HG03354 (cell line): ENCODE measurements around the gene BNIP5.

Experiments used
- ATAC-seq: cut with Tn5 transposase; IDR thresholded peaks from one replicate; pipeline ENCODE4 v1.9.1; 2021; ENCODE audit warnings: mild to moderate bottlenecking; ENCODE audit not compliant: unreplicated experiment, poor library complexity, severe bottlenecking

BNIP5 gene

GRCh38 chr6:36302227-36302976 lies 34.3 kb downstream of the BNIP5 start:
- ATAC-seq = no peak

DNA sequence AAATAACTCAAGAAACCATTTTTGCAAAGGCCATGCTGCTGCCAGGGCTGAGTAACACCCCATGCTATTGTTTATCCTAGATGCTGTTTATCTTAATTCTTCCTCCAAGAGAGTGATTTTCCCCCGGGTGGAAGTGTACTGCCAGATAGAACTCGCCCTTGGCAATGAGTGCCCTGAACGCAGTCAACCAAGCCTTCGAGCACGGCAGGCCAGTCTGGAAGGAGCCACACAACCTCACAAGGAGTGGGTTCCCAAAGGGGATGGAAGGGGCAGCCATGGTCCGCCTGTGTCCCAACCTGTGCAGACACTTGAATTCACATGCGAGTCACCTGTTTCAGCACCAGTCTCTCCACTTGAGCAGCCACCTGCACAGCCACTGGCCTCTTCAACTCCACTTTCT lies 34.9 kb downstream of the BNIP5 start:
- no peak for ATAC-seq

DNA sequence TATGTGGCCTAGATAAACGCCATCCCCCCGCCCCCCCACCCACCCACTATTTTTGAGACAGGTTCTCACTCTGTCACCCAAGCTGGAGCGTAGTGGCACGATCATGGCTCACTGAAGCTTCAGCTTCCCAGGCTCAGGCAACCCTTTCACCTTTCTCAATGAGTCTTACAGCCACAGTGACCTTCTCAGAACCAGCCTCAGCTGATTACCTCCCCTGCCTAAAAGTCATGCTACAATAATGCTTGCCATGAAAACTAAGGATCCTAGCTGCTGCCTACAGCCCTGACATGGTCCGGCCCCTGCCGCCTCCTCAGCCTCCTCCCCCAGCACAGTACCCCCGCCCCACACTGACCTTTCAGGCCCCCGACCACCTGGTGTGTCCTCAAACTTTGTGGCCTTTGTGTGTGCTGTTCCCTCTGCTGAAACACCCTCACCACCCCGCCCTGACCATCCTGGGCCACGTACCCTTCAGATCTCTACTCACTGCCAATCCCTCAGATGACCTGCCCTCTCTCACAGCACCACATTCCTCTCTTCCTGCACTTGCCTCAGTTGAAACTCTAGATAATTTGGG lies 35.5 kb downstream of the BNIP5 start:
- no peak for ATAC-seq

- no peak for ATAC-seq
These were observed 38.7 kb downstream of the BNIP5 start for GRCh38 chr6:36298027-36298426.

DNA sequence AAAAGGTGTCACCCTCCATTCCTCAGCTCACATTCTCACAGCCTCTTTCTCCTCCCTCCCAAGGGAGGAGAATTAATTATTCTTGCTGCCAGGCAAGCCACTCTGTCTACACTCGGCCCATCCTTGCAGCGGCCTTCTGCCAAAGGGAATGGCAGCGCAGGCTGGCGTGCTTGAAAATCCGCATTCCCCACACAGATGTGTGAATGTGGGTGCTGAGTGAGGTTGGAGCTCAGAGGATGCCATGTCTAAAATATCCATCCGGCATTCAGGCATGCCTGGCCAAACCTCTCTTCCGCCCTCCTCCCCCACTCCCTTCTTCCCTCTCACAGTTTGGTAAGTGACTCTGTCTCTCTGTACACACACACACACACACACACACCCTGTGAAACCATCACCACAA lies 39.2 kb downstream of the BNIP5 start:
- no peak for ATAC-seq

GRCh38 chr6:36297051-36297450 lies 39.6 kb downstream of the BNIP5 start:
- ATAC-seq = no peak

- no peak for ATAC-seq
These were observed 40.4 kb downstream of the BNIP5 start for GRCh38 chr6:36296240-36296639.

DNA sequence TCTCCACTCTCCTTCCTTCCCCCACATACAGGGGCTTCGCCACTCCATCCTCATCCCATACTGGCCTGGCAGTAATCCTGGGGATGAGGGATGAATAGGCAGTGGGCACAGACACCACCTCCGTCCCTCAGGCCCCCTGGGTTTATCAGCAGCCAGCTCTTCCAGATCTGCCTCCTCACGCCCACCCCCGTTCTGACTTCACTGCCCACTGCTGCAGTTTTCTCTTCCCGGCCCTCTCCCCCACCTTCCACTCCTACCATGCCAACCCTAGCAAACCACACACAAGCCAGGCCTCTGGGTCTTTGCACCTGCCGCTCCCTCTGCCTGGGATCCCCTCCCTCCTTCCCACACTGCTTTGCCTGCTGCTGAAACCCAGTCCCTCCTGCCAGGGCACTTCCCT lies 44.5 kb downstream of the BNIP5 start:
- ATAC-seq = no peak

DNA sequence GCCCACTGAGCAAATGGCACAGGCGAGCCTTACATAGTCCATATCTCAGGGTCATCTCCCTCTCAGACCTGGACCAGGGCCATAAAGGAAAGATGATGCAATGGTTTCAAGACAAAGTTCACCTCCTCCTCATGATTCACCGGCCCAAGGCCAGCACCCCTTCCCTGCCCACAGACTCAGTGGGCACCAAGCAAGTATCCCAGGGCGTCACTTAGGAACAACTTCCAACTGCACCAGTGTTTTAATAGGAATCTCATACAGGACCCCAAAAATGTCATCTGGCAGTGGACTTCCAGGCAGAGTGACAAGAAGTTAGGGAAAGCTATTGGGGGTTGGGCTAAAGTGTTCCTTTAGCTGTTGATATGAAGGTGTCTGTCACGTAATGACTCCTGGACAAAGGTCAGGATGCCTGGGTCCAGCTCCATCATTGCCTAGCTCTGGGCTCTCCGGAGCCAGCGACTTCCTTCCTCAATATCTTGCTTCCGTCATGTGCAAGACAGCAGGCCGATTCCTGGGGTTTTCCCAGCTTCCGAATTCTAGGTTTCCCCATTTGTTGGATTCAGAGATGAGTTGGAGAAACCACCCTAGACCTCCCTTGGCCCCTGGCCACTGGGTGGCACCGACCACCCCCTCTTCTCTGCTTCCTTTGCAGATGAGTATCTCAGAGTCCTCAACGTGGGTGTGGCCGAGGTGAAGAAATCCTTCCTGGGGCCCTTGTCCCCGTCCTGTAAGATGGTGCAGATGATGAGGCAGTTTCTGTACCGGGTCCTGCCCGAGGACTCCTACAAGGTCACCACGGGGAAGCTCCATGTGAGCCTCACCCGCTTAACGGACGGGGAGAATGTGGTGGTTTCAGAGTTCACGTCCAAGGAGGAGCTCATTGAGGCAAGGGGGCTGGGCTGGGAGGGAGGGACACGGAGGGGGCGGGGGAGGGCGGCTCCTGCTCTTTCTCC lies 45.7 kb downstream of the BNIP5 start:
- no peak for ATAC-seq

DNA sequence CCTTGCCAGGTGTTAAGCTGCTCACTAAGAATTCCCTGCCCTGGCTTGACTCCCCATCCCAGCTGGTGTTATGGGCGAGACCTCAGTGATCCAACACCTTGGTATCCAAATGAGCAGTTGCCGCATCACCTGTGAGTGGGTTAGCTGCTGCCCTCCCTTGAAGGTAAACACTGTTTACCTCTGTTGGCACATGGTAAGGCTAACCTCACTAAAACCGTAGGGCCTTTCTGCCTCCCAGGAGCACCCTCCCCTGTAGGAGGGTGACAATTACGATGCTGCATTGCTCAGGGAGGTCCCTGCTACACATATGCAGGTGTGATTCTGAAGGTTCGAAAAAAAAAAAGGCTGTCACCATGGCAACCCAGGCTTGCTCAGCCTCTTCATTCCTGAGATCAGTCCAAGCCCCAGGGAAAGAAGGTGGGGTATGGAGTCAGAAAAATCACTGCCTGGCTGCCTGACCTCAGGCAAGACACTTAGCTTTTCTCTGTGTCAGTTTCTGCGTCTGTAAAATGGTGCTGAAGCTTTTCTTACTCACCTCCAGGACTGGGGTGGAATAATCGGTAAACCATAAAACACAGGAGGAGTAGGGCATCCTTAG lies 47.3 kb downstream of the BNIP5 start:
- no peak for ATAC-seq

GRCh38 chr6:36286858-36287257 lies 49.8 kb downstream of the BNIP5 start:
- ATAC-seq = no peak

GRCh38 chr6:36285797-36286196 lies 50.9 kb downstream of the BNIP5 start:
- ATAC-seq = no peak

GRCh38 chr6:36285187-36285671 lies 51.5 kb downstream of the BNIP5 start:
- ATAC-seq = no peak

DNA sequence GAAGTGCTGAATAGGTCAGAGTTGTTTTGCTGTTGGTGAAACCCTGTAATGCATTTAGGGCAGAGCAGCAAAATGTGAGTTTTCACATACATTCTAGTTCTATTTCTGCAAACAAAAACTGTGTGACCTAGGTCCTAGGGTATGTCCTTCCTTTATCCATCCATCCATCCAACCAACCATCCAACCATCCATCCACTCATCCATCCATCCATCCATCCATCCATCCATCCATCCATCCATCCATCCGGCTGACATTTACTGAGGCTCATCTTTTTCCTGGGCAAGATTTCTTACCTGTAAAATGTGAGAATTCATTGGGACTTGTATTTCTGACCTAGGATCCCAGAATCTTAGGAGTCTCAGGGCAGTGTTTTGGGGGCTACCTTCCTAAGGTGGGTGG lies 52.3 kb downstream of the BNIP5 start:
- no peak for ATAC-seq

DNA sequence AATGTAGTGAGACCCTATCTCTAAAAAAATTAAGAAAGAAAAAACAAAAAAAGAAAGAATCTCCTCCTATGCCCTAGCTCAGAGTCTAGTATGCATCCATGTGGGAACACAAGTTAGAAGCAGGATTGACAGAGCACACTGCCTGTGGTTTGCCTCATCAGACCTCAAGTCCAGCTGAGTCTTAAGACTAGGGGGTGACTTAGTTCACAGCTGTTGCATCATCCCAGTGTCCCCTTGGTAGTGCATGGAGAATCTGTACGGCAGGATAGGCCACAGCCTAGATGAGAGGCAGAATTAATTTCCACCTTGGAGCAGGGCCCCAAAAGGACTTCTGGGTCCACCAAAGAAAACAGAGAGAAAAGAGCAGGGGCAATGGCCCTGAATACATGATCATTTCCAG lies 53.1 kb downstream of the BNIP5 start:
- ATAC-seq = no peak

- no peak for ATAC-seq
These were observed 55.7 kb downstream of the BNIP5 start for GRCh38 chr6:36280983-36281382.

GRCh38 chr6:36280467-36280866 lies 56.2 kb downstream of the BNIP5 start:
- no peak for ATAC-seq

DNA sequence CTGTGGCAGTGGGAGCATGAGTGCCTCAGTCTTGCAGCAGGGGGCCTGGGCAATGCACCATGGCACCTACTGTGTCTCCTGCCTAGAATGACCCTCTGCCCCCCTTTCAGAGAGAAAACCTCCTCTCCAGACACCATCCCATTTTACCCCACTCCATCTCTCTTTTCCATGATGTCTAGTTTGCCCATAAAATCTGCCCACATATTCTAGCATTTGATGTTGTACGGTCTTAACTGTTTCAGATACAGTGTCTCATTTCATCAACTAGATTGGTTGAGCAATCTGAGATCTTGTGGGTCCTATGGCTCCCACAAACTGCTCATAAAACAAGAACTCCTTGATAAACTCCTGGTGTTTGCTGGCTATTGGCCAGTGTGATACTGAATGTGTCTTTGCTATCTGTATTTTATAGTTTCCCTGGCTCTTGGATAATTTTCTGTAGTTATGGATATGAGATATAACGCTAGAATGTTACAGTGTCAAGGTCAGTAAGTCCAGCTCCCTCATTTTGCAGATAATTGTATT lies 58.7 kb downstream of the BNIP5 start:
- ATAC-seq = no peak

DNA sequence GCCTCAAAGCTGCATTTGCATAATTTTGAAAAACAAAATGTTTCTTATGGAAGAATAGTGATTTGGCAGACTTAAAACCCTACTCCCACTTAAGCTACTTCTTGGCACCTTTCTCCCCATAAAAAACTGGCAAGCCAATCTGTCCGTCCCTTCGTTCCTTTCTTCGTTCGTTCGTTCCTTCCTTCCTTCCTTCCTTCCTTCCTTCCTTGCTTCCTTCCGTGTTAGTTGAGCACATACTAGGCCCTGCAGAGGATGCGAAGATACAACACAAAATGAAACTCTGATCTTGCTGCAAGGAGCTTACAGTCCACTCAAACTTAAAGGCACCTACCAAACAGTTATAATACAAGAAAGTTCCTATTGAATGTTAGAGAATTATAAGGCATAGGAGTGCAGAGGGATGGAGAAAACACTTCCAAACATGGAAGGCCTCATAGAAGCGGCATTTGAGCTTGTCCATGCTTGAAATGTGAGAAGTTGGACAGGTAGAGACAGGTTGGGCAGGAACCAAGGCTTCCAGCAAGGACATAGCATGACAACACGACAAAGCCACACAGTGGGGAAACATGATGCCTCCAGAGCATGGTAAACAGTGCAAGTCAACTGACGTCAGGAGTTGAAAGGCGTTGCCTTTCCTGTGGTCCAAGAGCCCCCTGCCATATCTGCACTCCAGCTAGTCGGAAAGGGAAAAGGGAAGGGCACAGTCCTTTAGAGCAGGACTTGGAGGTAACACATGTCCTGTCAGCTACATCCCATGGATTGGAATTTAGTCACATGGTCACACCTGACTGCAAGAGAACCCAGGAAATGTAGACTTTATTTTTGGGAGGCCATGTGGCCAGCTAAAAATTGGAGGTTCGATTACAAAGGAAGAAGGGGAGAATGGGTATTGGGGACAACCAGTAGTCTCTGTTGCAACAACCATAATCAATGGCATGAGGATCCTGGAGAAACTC lies 59.8 kb downstream of the BNIP5 start:
- ATAC-seq = no peak
